ENCODE measurements around the gene BABAM2. TPM values are rescaled to one million over a fixed set of nuclear protein-coding genes. Genes with fewer than 3 reads are reported as not detected.

Gene BABAM2
- total RNA-seq, 4 donors from 2014 or later, result 33.2 to 70.3 (median 38.6) TPM

DNA sequence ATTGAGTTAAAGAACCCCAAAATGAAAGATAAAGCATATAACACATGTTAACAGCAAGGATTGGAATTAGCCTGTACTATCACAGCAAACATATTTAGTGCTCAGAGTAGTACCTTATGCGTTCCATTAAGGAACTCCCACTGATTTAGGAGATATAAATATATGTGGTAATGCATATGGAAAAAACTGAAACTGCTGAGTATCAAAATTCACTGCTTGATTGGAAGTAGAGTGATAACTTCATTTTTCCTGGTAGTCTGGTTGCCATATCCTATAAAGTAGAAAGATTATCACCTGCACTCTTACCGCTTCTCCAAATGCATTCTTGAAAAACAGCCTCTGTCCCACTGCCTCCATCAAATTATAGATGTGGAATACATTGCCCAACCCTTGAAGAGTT, 407.0 kb downstream of the BABAM2 start:
- Histone ChIP-seq H3K4me1 (no peaks in the 10 kb centered on the region), H3K36me3 (peaks cover 0 to 7% of the 10 kb centered on the region in 2 donors), H3K27ac (no peak overlapping the region), H3K9me3 (no peaks in the 10 kb centered on the region), H3K4me3 (replicated peaks in 1 of 3) (no peak overlapping the region), H3K27me3 (no peaks in the 10 kb centered on the region)
- whole genome bisulfite sequencing, 2 donors, result 92 to 94% methylated on average over 2 of the region's 2 CpGs
- intact Hi-C loops (cut with DNase I), result no loop called here
- no peak for DNase-seq
- TF ChIP-seq POLR2A (IDR thresholded peaks at IDR 0.05) (no peak), CTCF (IDR thresholded peaks at IDR 0.05) (no peak)

- intact Hi-C loops (cut with DNase I), result no loop called here
- Histone ChIP-seq H3K4me1 (no peaks in the 10 kb centered on the region), H3K9me3 (no peaks in the 10 kb centered on the region), H3K27me3 (no peaks in the 10 kb centered on the region), H3K27ac (no peak overlapping the region), H3K4me3 (replicated peaks in 1 of 3) (no peak overlapping the region), H3K36me3 (peaks cover 0 to 7% of the 10 kb centered on the region in 2 donors)
- WGBS, 2 donors, result 80 to 83% methylated on average over 3 of the region's 3 CpGs
- no peak for DNase-seq
- no peak for TF ChIP-seq CTCF (IDR thresholded peaks at IDR 0.05)
- TF ChIP-seq POLR2A (IDR thresholded peaks at IDR 0.05), result no peak
These were observed 407.9 kb downstream of the BABAM2 start for GRCh38 chr2:28298406-28298805.

DNA sequence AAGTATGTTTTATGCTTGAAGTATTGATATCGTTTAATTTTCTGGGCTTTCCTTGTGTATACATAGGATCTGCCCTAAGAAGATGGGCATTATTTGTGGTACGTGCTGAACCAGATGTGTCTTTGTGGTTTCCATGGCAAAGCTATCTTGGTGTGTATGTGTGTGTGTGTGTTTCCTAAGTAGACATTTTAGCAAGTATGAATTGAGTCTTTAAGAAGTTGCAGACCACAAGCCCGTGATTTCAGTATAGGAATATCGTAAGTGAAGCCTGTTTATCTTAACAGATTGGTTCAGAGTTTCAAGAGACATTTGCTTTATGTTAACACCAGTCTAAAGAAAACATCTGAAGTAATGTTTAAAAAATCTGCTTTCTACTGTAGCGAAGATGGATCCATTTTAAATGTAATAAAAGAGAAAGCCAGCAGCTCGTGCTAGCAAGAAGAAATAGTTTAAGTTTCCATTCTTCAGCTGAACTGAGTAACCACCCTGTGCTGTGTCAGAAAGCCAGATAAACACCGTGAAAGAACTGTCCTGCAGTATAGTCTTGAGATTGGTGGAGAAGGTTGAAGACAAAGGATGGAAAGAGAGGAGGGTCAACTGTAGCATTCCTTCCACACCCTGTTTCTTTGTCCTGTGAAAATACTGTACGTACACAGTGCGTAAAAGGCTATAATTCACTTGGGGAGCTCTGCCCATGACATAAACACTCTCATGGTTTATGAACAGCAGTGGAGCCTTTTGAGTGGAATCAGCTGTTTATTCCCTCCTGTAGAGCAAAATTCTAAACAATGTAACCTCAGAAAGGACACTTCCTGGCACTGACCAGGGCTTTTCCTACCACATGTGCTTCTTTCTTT, 410.2 kb downstream of the BABAM2 start:
- H3K4me1 ChIP-seq, result no peaks in the 10 kb centered on the region
- no peak overlapping the region for H3K27ac ChIP-seq
- H3K4me3 ChIP-seq (replicated peaks in 1 of 3), result no peak overlapping the region
- no peaks in the 10 kb centered on the region for H3K27me3 ChIP-seq
- 86 to 87% methylated on average over 9 of the region's 9 CpGs for WGBS, 2 donors
- no peak for TF ChIP-seq POLR2A (IDR thresholded peaks at IDR 0.05)
- TF ChIP-seq CTCF (IDR thresholded peaks at IDR 0.05), result no peak
- DNase-seq, result no peak
- peaks cover 0 to 7% of the 10 kb centered on the region in 2 donors for H3K36me3 ChIP-seq
- intact Hi-C loops (cut with DNase I), result no loop called here
- H3K9me3 ChIP-seq, result no peaks in the 10 kb centered on the region

GRCh38 chr2:28305202-28305601, 414.7 kb downstream of the BABAM2 start:
- no peak for DNase-seq
- no peak for TF ChIP-seq POLR2A (IDR thresholded peaks at IDR 0.05)
- no peak for TF ChIP-seq CTCF (IDR thresholded peaks at IDR 0.05)
- H3K4me1 ChIP-seq, result no peaks in the 10 kb centered on the region
- no peaks in the 10 kb centered on the region for H3K36me3 ChIP-seq
- H3K4me3 ChIP-seq (replicated peaks in 1 of 3), result no peak overlapping the region
- H3K27me3 ChIP-seq, result no peaks in the 10 kb centered on the region
- H3K27ac ChIP-seq, result no peak overlapping the region
- 96 to 98% methylated on average over 1 of the region's 1 CpG for WGBS, 2 donors
- no peaks in the 10 kb centered on the region for H3K9me3 ChIP-seq
- intact Hi-C loops (cut with DNase I), result no loop called here

DNA sequence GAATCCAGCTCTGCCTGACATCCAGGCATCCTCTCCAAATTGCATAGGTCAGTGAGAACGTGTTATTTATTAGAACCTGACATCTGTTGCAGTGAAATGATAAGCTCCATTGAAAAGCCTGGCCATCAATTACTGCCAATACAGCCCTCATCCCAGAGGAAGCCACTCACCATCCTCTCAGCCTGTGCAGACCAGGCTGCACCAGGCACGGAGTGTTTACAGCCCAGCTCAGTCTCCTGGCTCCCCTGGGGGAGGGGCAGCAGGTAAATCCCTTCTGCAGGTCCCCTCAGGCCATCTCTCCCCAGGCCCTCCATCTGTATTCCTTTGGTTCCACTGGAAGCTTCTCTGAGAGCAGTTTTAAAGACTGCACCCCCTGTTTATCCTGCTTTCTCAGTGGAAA, 419.6 kb downstream of the BABAM2 start:
- no peaks in the 10 kb centered on the region for H3K36me3 ChIP-seq
- H3K9me3 ChIP-seq, result no peaks in the 10 kb centered on the region
- TF ChIP-seq CTCF (IDR thresholded peaks at IDR 0.05), result no peak
- TF ChIP-seq POLR2A (IDR thresholded peaks at IDR 0.05), result no peak
- no peaks in the 10 kb centered on the region for H3K4me1 ChIP-seq
- WGBS, 2 donors, result 73 to 82% methylated on average over 2 of the region's 2 CpGs
- H3K4me3 ChIP-seq (replicated peaks in 1 of 3), result no peak overlapping the region
- DNase-seq, result no peak
- intact Hi-C loops (cut with DNase I), result no loop called here
- H3K27me3 ChIP-seq, result no peaks in the 10 kb centered on the region
- no peak overlapping the region for H3K27ac ChIP-seq

All from thyroid gland (tissue), 4 donors.